Measurements from ENCODE around the gene PGRMC2. TPM values are rescaled to one million over a fixed set of nuclear protein-coding genes. Genes with fewer than 3 reads are reported as not detected.

PGRMC2 gene
- polyA plus RNA-seq, 1 experiment = 15.9 TPM

GRCh38 chr4:128320656-128321055 lies 33.0 kb upstream of the PGRMC2 start:
- H3K27me3 ChIP-seq (ENCODE audit: control insufficient read depth, insufficient read depth, low read length) = no peaks in the 10 kb centered on the region
- H3K4me3 ChIP-seq (ENCODE audit: low read depth, low read length) = no peak overlapping the region
- no peak for DNase-seq (ENCODE audit: low read depth)
- no peaks in the 10 kb centered on the region for H3K36me3 ChIP-seq (ENCODE audit: control insufficient read depth, insufficient read depth, low read length)
- CTCF ChIA-PET = interaction anchor here (0.7 to 1.3 kb wide), 5 partner anchors 9 to 130 kb away, joined by 3 to 5 read pairs (median 3); no protein-coding TSS in a partner anchor
- POLR2A ChIA-PET = interaction anchor here (0.7 to 1.0 kb wide), 2 partner anchors 32 to 64 kb away, joined by 3 to 4 read pairs; no protein-coding TSS in a partner anchor
- TF ChIP-seq CTCF (IDR thresholded peaks at IDR 0.05; ENCODE audit: insufficient read depth, low read depth, low read length) = no peak

- no peak for DNase-seq (ENCODE audit: low read depth)
- POLR2A ChIA-PET = no interaction called here
- Histone ChIP-seq H3K27me3 (ENCODE audit: control insufficient read depth, insufficient read depth, low read length) (no peaks in the 10 kb centered on the region), H3K4me3 (ENCODE audit: low read depth, low read length) (no peak overlapping the region), H3K36me3 (ENCODE audit: control insufficient read depth, insufficient read depth, low read length) (no peaks in the 10 kb centered on the region)
- TF ChIP-seq CTCF (IDR thresholded peaks at IDR 0.05; ENCODE audit: insufficient read depth, low read depth, low read length) = no peak
- CTCF ChIA-PET = interaction anchor here (0.9 to 1.4 kb wide), 2 partner anchors 11 to 24 kb away, joined by 3 to 4 read pairs; no protein-coding TSS in a partner anchor
These were observed 28.3 kb upstream of the PGRMC2 start for GRCh38 chr4:128315756-128316520.

GRCh38 chr4:128311659-128312403 lies 24.2 kb upstream of the PGRMC2 start:
- CTCF ChIA-PET = interaction anchor here (1.2 to 1.9 kb wide), 2 partner anchors 8 kb away, joined by 4 to 6 read pairs; no protein-coding TSS in a partner anchor
- H3K36me3 ChIP-seq (ENCODE audit: control insufficient read depth, insufficient read depth, low read length) = no peaks in the 10 kb centered on the region
- no peak for DNase-seq (ENCODE audit: low read depth)
- POLR2A ChIA-PET = no interaction called here
- no peak overlapping the region for H3K4me3 ChIP-seq (ENCODE audit: low read depth, low read length)
- TF ChIP-seq CTCF (IDR thresholded peaks at IDR 0.05; ENCODE audit: insufficient read depth, low read depth, low read length) = no peak
- no peaks in the 10 kb centered on the region for H3K27me3 ChIP-seq (ENCODE audit: control insufficient read depth, insufficient read depth, low read length)

GRCh38 chr4:128310266-128310697 lies 22.7 kb upstream of the PGRMC2 start:
- no peak for DNase-seq (ENCODE audit: low read depth)
- Histone ChIP-seq H3K27me3 (ENCODE audit: control insufficient read depth, insufficient read depth, low read length) (no peaks in the 10 kb centered on the region), H3K4me3 (ENCODE audit: low read depth, low read length) (no peak overlapping the region), H3K36me3 (ENCODE audit: control insufficient read depth, insufficient read depth, low read length) (no peaks in the 10 kb centered on the region)
- peak; percentile 25 for TF ChIP-seq CTCF (IDR thresholded peaks at IDR 0.05; ENCODE audit: insufficient read depth, low read depth, low read length)
- POLR2A ChIA-PET = no interaction called here
- CTCF ChIA-PET = no interaction called here

- ChIA-PET CTCF (no interaction called here), POLR2A (no interaction called here)
- no peak for TF ChIP-seq CTCF (IDR thresholded peaks at IDR 0.05; ENCODE audit: insufficient read depth, low read depth, low read length)
- no peaks in the 10 kb centered on the region for H3K36me3 ChIP-seq (ENCODE audit: control insufficient read depth, insufficient read depth, low read length)
- no peaks in the 10 kb centered on the region for H3K27me3 ChIP-seq (ENCODE audit: control insufficient read depth, insufficient read depth, low read length)
- no peak for DNase-seq (ENCODE audit: low read depth)
- H3K4me3 ChIP-seq (ENCODE audit: low read depth, low read length) = no peak overlapping the region
These were observed 22.0 kb upstream of the PGRMC2 start for GRCh38 chr4:128309585-128309984.
